Common myeloid progenitor, CD34-positive (primary cell): ENCODE measurements around the gene SPRR2B.
A peak's percentile ranks its signal among the peaks of the same experiment; 100 is the strongest.
"Not testable (repeated sequence)": the region's sequence is repeated elsewhere in the genome, so short reads cannot be mapped to it uniquely, and the experiment has no call there.

Experiments
- CTCF ChIA-PET: fragments of 350-600 bp; sonication (Branson Sonifier 250); formaldehyde crosslinking; loops from one replicate; lab custom pipeline; 2021; ENCODE audit warnings: antibody characterized with exemption; lab: Charles Lee
- POLR2A ChIA-PET: fragments of 350-600 bp; sonication (Branson Sonifier 250); formaldehyde crosslinking; loops from one replicate; lab custom pipeline; 2021; ENCODE audit warnings: antibody characterized with exemption; lab: Charles Lee
- DNase-seq, 3 donors: peaks; one replicate each; pipeline versions ENCODE4 v3.0.0 to v3.0.0-alpha.2; 2013
- H3K27ac ChIP-seq, 2 experiments: 1 replicate in 1 of 2; 2 replicates in 1 of 2; pipeline ENCODE4 v1.7.0; 2013; ENCODE audit warnings: inconsistent platforms in 2 of 2, low read length in 2 of 2, mild to moderate bottlenecking in 2 of 2, low read depth in 1 of 2, moderate library complexity in 1 of 2; ENCODE audit not compliant: severe bottlenecking in 2 of 2, insufficient read depth in 1 of 2, poor library complexity in 1 of 2
- H3K27me3 ChIP-seq, 5 experiments: replicated peaks in 2 of 5; 1 replicate in 3 of 5; 2 replicates in 2 of 5; pipeline versions ENCODE4 v1.6.1 to v1.7.0; 2013; ENCODE audit warnings: low read length in 4 of 5, mild to moderate bottlenecking in 2 of 5, moderate library complexity in 2 of 5, inconsistent platforms in 1 of 5; ENCODE audit not compliant: insufficient read depth in 5 of 5, control insufficient read depth in 4 of 5
- H3K36me3 ChIP-seq, 4 experiments: 1 replicate in 2 of 4; 2 replicates in 2 of 4; pipeline versions ENCODE4 v1.6.1 to v1.7.0; 2013; ENCODE audit warnings: low read length in 3 of 4, control low read depth in 1 of 4, mild to moderate bottlenecking in 1 of 4; ENCODE audit not compliant: control insufficient read depth in 4 of 4, insufficient read depth in 4 of 4
- H3K4me1 ChIP-seq, 4 experiments: 1 replicate in 3 of 4; 2 replicates in 1 of 4; pipeline versions ENCODE4 v1.6.1 to v1.7.1; 2013; ENCODE audit warnings: low read length in 3 of 4, mild to moderate bottlenecking in 3 of 4, control low read depth in 1 of 4, inconsistent platforms in 1 of 4, moderate library complexity in 1 of 4; ENCODE audit not compliant: control insufficient read depth in 4 of 4, insufficient read depth in 4 of 4; ENCODE audit errors: control extremely low read depth in 1 of 4
- H3K4me3 ChIP-seq, 7 experiments: 1 replicate in 4 of 7; 2 replicates in 3 of 7; pipeline versions ENCODE4 v1.5.1 to v1.7.0; 2013; ENCODE audit warnings: mild to moderate bottlenecking in 7 of 7, low read length in 6 of 7, moderate library complexity in 6 of 7, inconsistent platforms in 2 of 7, low read depth in 2 of 7, control low read depth in 1 of 7; ENCODE audit not compliant: insufficient read depth in 4 of 7, control insufficient read depth in 1 of 7; ENCODE audit errors: extremely low read depth in 1 of 7
- H3K9me3 ChIP-seq, 5 experiments: 1 replicate in 4 of 5; 2 replicates in 1 of 5; pipeline versions ENCODE4 v1.6.1 to v1.7.1; 2013; ENCODE audit warnings: low read length in 4 of 5, mild to moderate bottlenecking in 2 of 5, inconsistent platforms in 1 of 5, low read depth in 1 of 5, moderate library complexity in 1 of 5; ENCODE audit not compliant: control insufficient read depth in 4 of 5, insufficient read depth in 2 of 5; ENCODE audit errors: control extremely low read depth in 1 of 5
- WGBS: methylation state at CpG from one replicate; pipeline ENCODE4 v1.1.5; 2013; ENCODE audit not compliant: insufficient coverage; 5-methylcytosine and 5-hydroxymethylcytosine counted together

Gene SPRR2B

DNA sequence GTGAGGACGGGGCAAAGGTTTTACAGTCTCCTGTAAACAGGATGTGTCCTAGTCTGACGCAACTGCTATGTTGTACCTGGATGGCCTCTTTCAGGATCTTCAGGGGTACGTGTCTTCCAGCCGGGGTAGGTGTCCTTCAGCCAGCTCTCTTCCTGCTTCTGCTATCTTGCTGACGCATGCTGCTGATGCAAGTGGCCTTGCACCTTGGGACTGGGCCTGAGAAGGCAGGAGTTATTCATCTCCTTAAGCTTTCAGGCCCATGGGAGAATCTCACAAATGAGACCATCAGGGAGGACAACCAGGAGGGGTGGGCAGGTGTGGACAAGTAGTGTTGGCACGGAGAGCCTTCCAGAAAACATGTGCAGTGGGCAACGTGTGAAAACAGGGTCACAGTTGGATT is 48.3 kb downstream of the SPRR2B start:
- no peak for DNase-seq
- Histone ChIP-seq H3K27ac (no peak overlapping the region), H3K4me1 (no peaks in the 10 kb centered on the region), H3K36me3 (no peaks in the 10 kb centered on the region), H3K27me3 (peaks cover 0 to 5% (median 0%) of the 10 kb centered on the region in 5 experiments), H3K4me3 (no peak overlapping the region), H3K9me3 (peaks cover 0 to 3% (median 0%) of the 10 kb centered on the region in 5 experiments)
- ChIA-PET CTCF (no interaction called here), POLR2A (no interaction called here)
- WGBS = 99% methylated on average over 6 of the region's 7 CpGs

DNA sequence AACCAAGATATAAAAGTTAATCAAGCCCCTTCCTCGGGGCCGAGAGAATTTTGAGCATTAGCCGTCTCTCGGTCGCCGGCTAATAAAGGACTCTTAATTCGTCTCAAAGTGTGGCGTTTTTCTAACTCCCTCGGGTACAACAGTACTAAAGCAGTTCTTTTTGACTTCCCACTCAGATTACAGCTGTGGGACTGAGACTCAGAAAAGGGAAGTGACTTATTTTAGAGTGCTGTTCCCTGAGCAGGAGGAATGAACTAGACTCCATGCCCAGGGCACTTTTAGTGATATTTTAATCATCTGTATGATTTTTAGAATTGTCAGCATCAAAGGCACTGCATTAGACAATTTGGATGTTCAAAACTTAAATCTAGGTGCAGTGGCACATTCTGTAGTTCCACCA is 49.1 kb downstream of the SPRR2B start:
- not testable (repeated sequence) for H3K4me3 ChIP-seq, H3K27ac ChIP-seq, H3K27me3 ChIP-seq, H3K4me1 ChIP-seq, H3K36me3 ChIP-seq, H3K9me3 ChIP-seq
- WGBS = 25% methylated on average over 4 of the region's 9 CpGs
- peak in 2 of 3 donors; percentile 9 to 10 for DNase-seq
- CTCF ChIA-PET = interaction anchor here (1.3 kb wide), 1 partner anchor 11 kb away, joined by 3 read pairs; no protein-coding TSS in a partner anchor
- POLR2A ChIA-PET = interaction anchor here (0.6 kb wide), 1 partner anchor 53 kb away, joined by 4 read pairs; no protein-coding TSS in a partner anchor

- POLR2A ChIA-PET, DNase-seq, H3K36me3 ChIP-seq, H3K4me3 ChIP-seq, H3K9me3 ChIP-seq, H3K4me1 ChIP-seq, H3K27ac ChIP-seq, H3K27me3 ChIP-seq: not testable (repeated sequence)
- CTCF ChIA-PET = interaction anchor here (1.3 kb wide), 1 partner anchor 11 kb away, joined by 3 read pairs; no protein-coding TSS in a partner anchor
- WGBS = 49% methylated on average over 2 of the region's 2 CpGs
Observed at GRCh38 chr1:153021829-153022228, 49.6 kb downstream of the SPRR2B start.
